Thyroid gland (tissue), 4 donors: ENCODE measurements around the gene DCANP1.

Experiments
- CTCF ChIP-seq, 6 experiments: fragments of 200-600 bp in 3 of 6; fragments of 450-650 bp in 3 of 6; sonication (generic) in 3 of 6; IDR thresholded peaks; one replicate each; pipeline ENCODE4 v1.5.1; 2016 to 2019; ENCODE audit warnings: antibody characterized with exemption in 6 of 6, mild to moderate bottlenecking in 2 of 6, inconsistent platforms in 1 of 6, moderate library complexity in 1 of 6
- POLR2A ChIP-seq, 2 donors: fragments of 450-650 bp; IDR thresholded peaks; one replicate each; pipeline ENCODE4 v1.6.1; 2017; ENCODE audit warnings: antibody characterized with exemption in 2 of 2, mild to moderate bottlenecking in 2 of 2, moderate library complexity in 1 of 2

- peak in 5 of 6 experiments; percentile 39 to 62 (median 45) for TF ChIP-seq CTCF (IDR thresholded peaks at IDR 0.05)
- no peak for TF ChIP-seq POLR2A (IDR thresholded peaks at IDR 0.05)
These were observed 20.8 kb downstream of the DCANP1 start for GRCh38 chr5:135426102-135427082.
